Karpas-422 (cell line): Measurements from ENCODE around the gene NAT10. TPM values are rescaled to one million over a fixed set of nuclear protein-coding genes. Genes with fewer than 3 reads are reported as not detected.

Experiments
- DNase-seq: peaks from one replicate; pipeline ENCODE4 v3.0.0-alpha.2; 2015
- H2AFZ ChIP-seq: fragments of 200-600 bp; sonication (generic); 2 replicates; pipeline ENCODE4 v1.6.1; 2014; ENCODE audit warnings: antibody characterized with exemption, low read length, mixed read lengths
- H3K27ac ChIP-seq: fragments of 200-600 bp; sonication (generic); 2 replicates; pipeline ENCODE4 v1.5.1; 2014; ENCODE audit warnings: mild to moderate bottlenecking, low read length, moderate library complexity
- H3K27me3 ChIP-seq: fragments of 200-600 bp; sonication (generic); 2 replicates; pipeline ENCODE4 v1.6.1; 2014; ENCODE audit warnings: low read length, mixed read lengths
- H3K36me3 ChIP-seq: fragments of 200-600 bp; sonication (generic); 2 replicates; pipeline ENCODE4 v1.6.1; 2014; ENCODE audit warnings: low read length, mixed read lengths; ENCODE audit not compliant: insufficient read depth
- H3K4me1 ChIP-seq: fragments of 200-600 bp; sonication (generic); 2 replicates; pipeline ENCODE4 v1.6.1; 2014; ENCODE audit warnings: mild to moderate bottlenecking, low read length, mixed read lengths
- H3K4me2 ChIP-seq: fragments of 200-600 bp; sonication (generic); 2 replicates; pipeline ENCODE4 v1.6.1; 2014; ENCODE audit warnings: low read length, low read depth, mild to moderate bottlenecking; ENCODE audit not compliant: poor library complexity, severe bottlenecking
- H3K4me3 ChIP-seq: fragments of 200-600 bp; sonication (generic); 2 replicates; pipeline ENCODE4 v1.5.1; 2014; ENCODE audit warnings: mild to moderate bottlenecking, antibody characterized with exemption, low read length, mixed read lengths
- H3K79me2 ChIP-seq: fragments of 200-600 bp; sonication (generic); 2 replicates; pipeline ENCODE4 v1.6.1; 2014; ENCODE audit warnings: mild to moderate bottlenecking, low read length, mixed read lengths
- H3K9ac ChIP-seq: fragments of 200-600 bp; sonication (generic); 2 replicates; pipeline ENCODE4 v1.6.0; 2014; ENCODE audit warnings: low read length
- H3K9me2 ChIP-seq: fragments of 200-600 bp; sonication (generic), shearing (Covaris generic); replicated peaks from 2 replicates; pipeline ENCODE4 v1.6.0; 2014; ENCODE audit warnings: mild to moderate bottlenecking, low read length, moderate library complexity; ENCODE audit not compliant: insufficient read depth
- H3K9me3 ChIP-seq: fragments of 300-700, 200-600 bp; sonication (generic); 2 replicates; pipeline ENCODE4 v1.6.1; 2014; ENCODE audit warnings: low read length, mixed read lengths
- H4K20me1 ChIP-seq: fragments of 200-600 bp; sonication (generic); 2 replicates; pipeline ENCODE4 v1.6.1; 2014; ENCODE audit warnings: mild to moderate bottlenecking, antibody characterized with exemption, low read length, low read depth; ENCODE audit not compliant: insufficient read depth
- total RNA-seq: library from RNA; depleted of rRNA; stranded (reverse); fragments of >200 nt; shearing (Covaris generic); gene quantifications from 2 replicates; pipeline ENCODE4 v1.2.3, GENCODE V29; 2014; ENCODE audit warnings: low replicate concordance

NAT10 gene
- total RNA-seq, 1 experiment from 2014 or later = 61.0 TPM

GRCh38 chr11:34151916-34152845 is 46.8 kb downstream of the NAT10 start:
- H3K4me1 ChIP-seq = peaks cover 36% of the 10 kb centered on the region
- H3K36me3 ChIP-seq = peaks cover 18% of the 10 kb centered on the region; the same call in 1 of the 2 replicates

DNA sequence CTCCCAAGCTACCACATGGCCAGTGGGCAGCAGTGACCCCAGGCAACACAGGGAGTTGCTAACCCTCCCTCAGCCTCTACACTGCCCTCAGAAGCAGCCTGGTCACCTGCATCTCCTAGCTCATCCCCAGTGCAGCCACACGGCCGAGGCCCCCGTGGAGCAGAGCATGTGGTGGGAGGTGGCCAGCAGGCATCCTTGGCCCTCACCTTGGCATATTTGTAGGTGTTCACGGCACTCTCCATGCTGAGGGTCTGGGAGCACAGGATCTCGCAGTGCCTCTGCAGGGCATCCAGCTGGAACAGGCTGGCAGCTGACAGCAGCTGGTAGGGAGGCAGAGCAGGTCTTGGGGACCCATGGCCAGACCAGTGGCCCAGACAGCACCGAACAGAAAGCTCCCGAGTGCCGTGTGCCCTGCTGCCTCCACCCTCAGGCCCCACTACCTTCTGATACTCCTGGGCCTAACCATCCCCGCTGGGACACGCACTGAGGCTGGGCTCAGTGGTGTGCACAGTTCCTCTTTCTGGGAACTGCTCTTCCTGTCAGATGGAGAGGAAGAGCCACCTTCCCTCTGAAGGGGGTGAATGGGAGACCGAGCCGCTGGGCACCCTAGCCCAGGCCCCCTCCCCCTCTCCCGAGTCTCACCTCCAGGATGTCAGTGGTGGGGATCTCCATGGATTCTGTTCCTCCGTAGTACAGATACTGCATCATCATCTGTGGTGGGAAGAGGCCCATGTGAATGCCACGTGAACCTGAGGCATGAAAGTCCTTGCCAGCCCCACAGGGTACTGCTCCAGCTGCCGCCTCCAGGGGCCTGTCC is 48.8 kb downstream of the NAT10 start:
- H4K20me1 ChIP-seq = no peaks in the 10 kb centered on the region
- peaks cover 3% of the 10 kb centered on the region; the same call in 1 of the 2 replicates for H3K36me3 ChIP-seq
- no peaks in the 10 kb centered on the region for H3K9me3 ChIP-seq
- H2AFZ ChIP-seq = no peak overlapping the region
- peak overlapping the region; percentile 19; the same call in 1 of the 2 replicates for H3K27ac ChIP-seq
- no peaks in the 10 kb centered on the region for H3K27me3 ChIP-seq
- peak; percentile 72 for DNase-seq
- H3K4me3 ChIP-seq = no peak overlapping the region; the same call in 1 of the 2 replicates
- peaks cover 36% of the 10 kb centered on the region for H3K4me1 ChIP-seq
- peak overlapping the region; percentile 18 for H3K4me2 ChIP-seq
- no peaks in the 10 kb centered on the region for H3K9me2 ChIP-seq
- peak overlapping the region; percentile 27; the same call in 1 of the 2 replicates for H3K9ac ChIP-seq
- no peaks in the 10 kb centered on the region for H3K79me2 ChIP-seq

More at GRCh38 chr11:34151916-34152845, 46.8 kb downstream of the NAT10 start:
- H3K9me2 ChIP-seq = no peaks in the 10 kb centered on the region
- H3K4me3 ChIP-seq = no peak overlapping the region
- H2AFZ ChIP-seq = no peak overlapping the region
- H4K20me1 ChIP-seq = no peaks in the 10 kb centered on the region
- H3K27me3 ChIP-seq = no peaks in the 10 kb centered on the region
- no peak overlapping the region for H3K27ac ChIP-seq
- no peak for DNase-seq
- no peaks in the 10 kb centered on the region for H3K9me3 ChIP-seq
- no peak overlapping the region for H3K4me2 ChIP-seq
- no peak overlapping the region for H3K9ac ChIP-seq
- peaks cover 4% of the 10 kb centered on the region; the same call in 1 of the 2 replicates for H3K79me2 ChIP-seq

DNA sequence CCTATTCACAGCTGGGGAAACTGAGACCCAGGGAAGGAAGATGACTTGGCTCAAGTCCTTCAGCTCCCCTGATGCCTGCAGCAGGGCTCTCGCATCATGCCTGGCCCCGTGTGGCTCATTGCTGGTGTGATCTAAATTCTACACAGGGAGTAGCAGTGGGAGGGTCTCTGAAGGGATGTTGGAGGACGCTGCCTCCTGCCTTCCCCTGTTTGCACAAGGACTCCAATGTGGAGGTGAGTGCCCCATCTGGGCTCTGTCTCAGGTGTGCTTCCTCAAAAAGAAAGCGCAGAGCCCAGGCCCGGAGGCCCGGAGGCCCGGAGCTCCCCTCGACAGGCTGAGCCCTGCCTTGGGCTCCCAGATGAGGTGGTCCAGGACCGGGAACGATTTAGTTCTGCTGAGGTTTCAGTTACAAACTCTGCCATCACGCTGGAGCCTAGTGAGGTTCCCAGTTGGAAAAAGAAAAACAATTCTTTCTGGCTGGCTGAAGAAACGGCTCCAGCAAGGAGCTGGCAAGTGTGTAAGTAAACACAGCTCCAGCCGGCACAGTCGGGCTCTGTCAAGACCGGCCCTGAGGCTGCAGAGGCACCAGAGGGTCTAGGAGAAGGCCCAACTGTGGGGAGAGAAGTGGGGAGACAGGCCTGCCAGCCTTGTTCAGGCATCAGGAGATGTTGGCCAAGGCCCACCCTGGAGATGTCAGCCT is 49.8 kb downstream of the NAT10 start:
- no peaks in the 10 kb centered on the region for H3K9me3 ChIP-seq
- no peak overlapping the region for H3K27ac ChIP-seq
- no peaks in the 10 kb centered on the region for H3K27me3 ChIP-seq
- H3K4me2 ChIP-seq = no peak overlapping the region
- H3K9ac ChIP-seq = no peak overlapping the region
- H3K4me3 ChIP-seq = no peak overlapping the region
- H3K4me1 ChIP-seq = peaks cover 36% of the 10 kb centered on the region
- no peak for DNase-seq
- H3K79me2 ChIP-seq = no peaks in the 10 kb centered on the region
- no peaks in the 10 kb centered on the region; the same call in 1 of the 2 replicates for H4K20me1 ChIP-seq
- H3K9me2 ChIP-seq = no peaks in the 10 kb centered on the region
- H3K36me3 ChIP-seq = peaks cover under 1% of the 10 kb centered on the region; the same call in 1 of the 2 replicates
- no peak overlapping the region for H2AFZ ChIP-seq

- DNase-seq = no peak
- no peak overlapping the region for H2AFZ ChIP-seq
- H3K27ac ChIP-seq = no peak overlapping the region
- no peak overlapping the region for H3K4me2 ChIP-seq
- H3K36me3 ChIP-seq = no peaks in the 10 kb centered on the region
- no peaks in the 10 kb centered on the region for H3K9me2 ChIP-seq
- no peak overlapping the region for H3K4me3 ChIP-seq
- H3K79me2 ChIP-seq = no peaks in the 10 kb centered on the region
- no peaks in the 10 kb centered on the region; the same call in 1 of the 2 replicates for H4K20me1 ChIP-seq
- H3K9ac ChIP-seq = no peak overlapping the region
- peaks cover 36% of the 10 kb centered on the region for H3K4me1 ChIP-seq
- no peaks in the 10 kb centered on the region for H3K27me3 ChIP-seq
- H3K9me3 ChIP-seq = no peaks in the 10 kb centered on the region
Observed at GRCh38 chr11:34155757-34156062, 50.3 kb downstream of the NAT10 start.

DNA sequence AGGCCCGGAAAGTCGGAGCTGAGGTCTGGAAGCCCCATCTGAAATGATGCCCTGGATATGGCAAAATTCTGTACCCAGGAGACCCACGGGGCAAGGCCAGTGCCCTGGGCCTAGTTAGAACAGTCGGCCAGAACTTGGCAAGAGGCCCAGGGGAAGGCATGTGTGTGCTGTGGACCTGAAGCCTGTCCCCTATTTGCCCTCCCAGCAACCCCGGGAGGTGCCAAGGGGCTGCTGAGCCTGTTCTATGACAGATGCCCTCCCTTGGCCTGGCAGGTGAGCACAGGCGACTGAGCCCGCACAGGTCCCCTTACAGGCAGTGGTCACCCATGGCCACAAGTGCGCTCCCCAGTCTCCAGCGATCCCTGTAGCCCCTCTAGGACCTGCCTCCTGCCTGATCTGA is 51.7 kb downstream of the NAT10 start:
- Histone ChIP-seq H3K27ac (no peak overlapping the region), H3K9me2 (no peaks in the 10 kb centered on the region), H3K9ac (no peak overlapping the region), H3K79me2 (no peaks in the 10 kb centered on the region), H3K4me1 (peaks cover 25% of the 10 kb centered on the region), H3K4me3 (no peak overlapping the region), H2AFZ (no peak overlapping the region), H3K4me2 (no peak overlapping the region), H4K20me1 (no peaks in the 10 kb centered on the region; the same call in 1 of the 2 replicates), H3K27me3 (no peaks in the 10 kb centered on the region), H3K9me3 (no peaks in the 10 kb centered on the region), H3K36me3 (no peaks in the 10 kb centered on the region)
- no peak for DNase-seq

- Histone ChIP-seq H3K9ac (no peak overlapping the region), H3K27ac (no peak overlapping the region), H3K79me2 (no peaks in the 10 kb centered on the region), H3K27me3 (no peaks in the 10 kb centered on the region), H3K9me2 (no peaks in the 10 kb centered on the region), H3K4me1 (peaks cover 10% of the 10 kb centered on the region), H3K4me3 (no peak overlapping the region), H3K9me3 (no peaks in the 10 kb centered on the region), H3K4me2 (no peak overlapping the region), H4K20me1 (no peaks in the 10 kb centered on the region; the same call in 1 of the 2 replicates), H2AFZ (no peak overlapping the region), H3K36me3 (no peaks in the 10 kb centered on the region)
- DNase-seq = no peak
Observed at GRCh38 chr11:34158661-34159060, 53.2 kb downstream of the NAT10 start.

GRCh38 chr11:34160049-34160721 is 54.8 kb downstream of the NAT10 start:
- Histone ChIP-seq H4K20me1 (no peaks in the 10 kb centered on the region; the same call in 1 of the 2 replicates), H3K9me2 (no peaks in the 10 kb centered on the region), H3K4me3 (no peak overlapping the region), H3K27ac (no peak overlapping the region), H3K9ac (no peak overlapping the region), H3K4me2 (no peak overlapping the region), H3K27me3 (no peaks in the 10 kb centered on the region), H3K9me3 (no peaks in the 10 kb centered on the region), H3K36me3 (no peaks in the 10 kb centered on the region), H3K4me1 (no peaks in the 10 kb centered on the region), H3K79me2 (no peaks in the 10 kb centered on the region), H2AFZ (no peak overlapping the region)
- no peak for DNase-seq
